ENCODE results near the gene B3GNT5.
"Not testable (repeated sequence)": the region's sequence is repeated elsewhere in the genome, so short reads cannot be mapped to it uniquely, and the experiment has no call there.

The B3GNT5 gene

DNA sequence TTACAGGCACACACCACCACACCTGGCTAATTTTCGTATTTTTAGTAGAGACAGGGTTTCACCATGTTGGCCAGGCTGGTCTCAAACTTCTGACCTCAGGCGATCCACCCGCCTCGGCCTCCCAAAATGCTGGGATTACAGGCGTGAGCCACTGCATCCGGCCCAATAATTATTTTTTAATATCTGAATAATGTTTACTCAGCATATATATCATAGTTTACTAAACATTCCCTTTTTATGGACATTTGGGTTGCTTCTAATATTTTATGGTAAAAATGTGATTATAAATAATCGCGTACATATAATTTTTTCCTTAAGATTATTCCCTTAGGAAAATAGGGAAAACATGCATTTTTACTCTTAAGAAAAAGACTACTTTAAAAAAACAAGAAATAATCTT is 22.8 kb upstream of the B3GNT5 start:
- DNase-seq (ENCODE audit: low read depth, low spot score): not testable (repeated sequence)

- no peak for DNase-seq (ENCODE audit: low read depth, low spot score)
Measured at GRCh38 chr3:183230826-183231225, 22.2 kb upstream of the B3GNT5 start.

DNA sequence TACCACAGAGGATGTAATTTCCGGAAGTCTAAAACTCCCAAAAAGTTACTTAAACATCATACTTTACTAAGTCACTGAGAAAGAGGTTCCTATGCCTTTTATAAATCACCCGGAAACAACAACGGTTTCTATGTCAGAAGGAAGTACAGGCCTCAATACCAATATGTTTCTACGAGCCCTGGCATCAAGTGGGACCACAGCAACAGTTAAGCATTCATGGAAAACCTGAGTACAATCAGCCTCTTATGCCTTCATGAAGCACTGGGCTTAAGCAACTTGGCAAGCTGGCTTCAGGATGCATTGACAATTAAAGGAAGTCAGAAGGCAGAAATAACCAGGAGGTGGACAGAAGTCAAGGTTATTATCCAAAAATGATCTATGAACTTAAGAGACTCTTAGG is 19.1 kb upstream of the B3GNT5 start:
- no peak for DNase-seq (ENCODE audit: low read depth, low spot score)

- DNase-seq (ENCODE audit: low read depth, low spot score): no peak
Measured at GRCh38 chr3:183239046-183239445, 14.0 kb upstream of the B3GNT5 start.

GRCh38 chr3:183242431-183242830 is 10.6 kb upstream of the B3GNT5 start:
- DNase-seq (ENCODE audit: low read depth, low spot score): no peak

GRCh38 chr3:183244219-183244618 is 8.8 kb upstream of the B3GNT5 start:
- no peak for DNase-seq (ENCODE audit: low read depth, low spot score)

GRCh38 chr3:183244981-183245476 is 8.0 kb upstream of the B3GNT5 start:
- no peak for DNase-seq (ENCODE audit: low read depth, low spot score)

DNA sequence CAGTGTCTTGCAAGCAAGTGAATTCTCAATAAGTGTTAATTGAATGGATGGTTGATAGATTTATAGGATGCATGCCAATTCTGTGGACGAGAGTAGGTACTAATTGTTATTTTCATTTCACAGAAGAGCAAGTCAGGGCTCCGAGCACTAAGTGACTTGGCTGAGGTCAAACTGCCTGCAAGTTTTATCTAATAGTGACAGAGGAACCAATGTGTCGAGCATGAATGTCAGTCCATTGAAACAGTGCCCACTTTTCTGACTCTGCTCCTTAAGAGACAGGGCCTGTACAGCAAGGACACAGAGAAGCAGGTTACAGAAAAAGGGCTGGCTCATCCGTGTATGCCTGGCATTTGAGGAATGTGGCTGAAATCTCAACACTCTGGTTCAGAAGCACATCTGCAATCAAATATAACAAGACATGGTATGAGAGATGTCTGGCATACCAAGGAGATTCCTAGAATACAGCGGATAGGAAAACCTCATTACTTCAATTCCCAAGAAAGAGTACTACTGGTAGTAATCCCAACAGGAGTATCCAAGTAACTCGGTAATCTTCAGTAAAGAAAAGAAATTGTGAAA is 6.0 kb upstream of the B3GNT5 start:
- DNase-seq (ENCODE audit: low read depth, low spot score): no peak

DNA sequence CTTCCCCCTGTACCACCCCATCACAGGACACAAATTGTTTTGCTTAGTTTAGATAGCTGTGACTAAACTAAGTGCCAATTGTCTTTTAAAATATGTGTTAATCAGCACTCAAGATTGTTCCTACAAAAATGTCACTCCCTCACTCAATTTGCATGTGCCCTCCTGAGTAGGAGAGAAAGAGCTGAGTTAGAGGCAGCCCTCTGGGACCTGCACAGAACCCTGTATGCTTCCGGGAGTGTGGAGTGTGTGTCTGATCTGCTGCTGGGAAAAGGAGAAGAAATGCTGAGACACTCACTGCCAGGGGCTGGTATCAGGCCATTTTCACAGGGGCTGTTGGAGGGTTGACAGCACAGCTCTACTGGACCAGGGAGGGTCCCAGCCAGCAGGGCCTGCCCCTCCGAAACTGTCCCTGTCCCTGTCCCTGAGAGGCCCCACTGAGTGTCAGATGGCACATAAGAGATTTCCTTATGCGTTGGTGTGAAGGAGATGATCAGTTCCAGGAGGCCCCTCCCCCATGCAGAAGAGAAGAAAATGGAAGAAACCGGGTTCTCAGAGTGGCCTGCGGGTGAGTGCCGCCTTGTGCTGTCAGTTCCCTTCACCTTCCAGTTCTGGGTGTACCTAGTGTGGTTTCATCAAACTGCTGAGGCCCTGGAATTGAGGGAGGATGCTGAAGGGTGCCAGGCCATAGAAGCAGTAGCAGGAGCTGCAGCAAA is 3.9 kb upstream of the B3GNT5 start:
- DNase-seq (ENCODE audit: low read depth, low spot score): no peak

DNA sequence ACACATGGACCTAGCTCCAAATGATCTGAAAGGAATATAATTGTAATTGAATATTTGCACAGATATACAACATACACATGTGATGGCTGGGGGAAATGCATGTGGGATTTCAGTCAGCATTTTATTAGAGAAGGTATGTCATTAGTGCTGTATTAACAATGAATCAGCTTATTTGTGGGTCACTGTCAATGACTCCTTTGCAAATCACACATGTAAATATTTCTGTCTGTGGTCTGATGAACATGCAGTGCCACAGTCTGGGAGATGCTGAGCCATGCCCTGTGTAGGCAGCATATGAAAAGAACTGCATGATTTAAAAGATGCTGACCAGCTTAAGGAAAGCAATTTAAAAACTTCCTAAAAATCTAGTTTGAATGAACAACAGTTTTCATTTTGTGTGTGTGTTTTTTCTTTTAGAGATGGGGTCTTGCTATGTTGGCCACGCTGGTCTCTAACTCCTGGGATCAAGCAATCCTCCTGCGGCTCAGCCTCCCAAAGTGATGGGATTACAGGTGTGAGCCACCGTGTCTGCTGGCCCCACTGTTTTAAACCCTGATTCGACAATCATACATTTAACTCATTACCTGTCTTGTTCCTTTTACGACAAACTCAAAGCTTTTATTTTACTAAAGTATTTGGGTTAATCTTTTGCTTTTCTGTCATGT is 803 bp upstream of the B3GNT5 start:
- DNase-seq (ENCODE audit: low read depth, low spot score): no peak

DNA sequence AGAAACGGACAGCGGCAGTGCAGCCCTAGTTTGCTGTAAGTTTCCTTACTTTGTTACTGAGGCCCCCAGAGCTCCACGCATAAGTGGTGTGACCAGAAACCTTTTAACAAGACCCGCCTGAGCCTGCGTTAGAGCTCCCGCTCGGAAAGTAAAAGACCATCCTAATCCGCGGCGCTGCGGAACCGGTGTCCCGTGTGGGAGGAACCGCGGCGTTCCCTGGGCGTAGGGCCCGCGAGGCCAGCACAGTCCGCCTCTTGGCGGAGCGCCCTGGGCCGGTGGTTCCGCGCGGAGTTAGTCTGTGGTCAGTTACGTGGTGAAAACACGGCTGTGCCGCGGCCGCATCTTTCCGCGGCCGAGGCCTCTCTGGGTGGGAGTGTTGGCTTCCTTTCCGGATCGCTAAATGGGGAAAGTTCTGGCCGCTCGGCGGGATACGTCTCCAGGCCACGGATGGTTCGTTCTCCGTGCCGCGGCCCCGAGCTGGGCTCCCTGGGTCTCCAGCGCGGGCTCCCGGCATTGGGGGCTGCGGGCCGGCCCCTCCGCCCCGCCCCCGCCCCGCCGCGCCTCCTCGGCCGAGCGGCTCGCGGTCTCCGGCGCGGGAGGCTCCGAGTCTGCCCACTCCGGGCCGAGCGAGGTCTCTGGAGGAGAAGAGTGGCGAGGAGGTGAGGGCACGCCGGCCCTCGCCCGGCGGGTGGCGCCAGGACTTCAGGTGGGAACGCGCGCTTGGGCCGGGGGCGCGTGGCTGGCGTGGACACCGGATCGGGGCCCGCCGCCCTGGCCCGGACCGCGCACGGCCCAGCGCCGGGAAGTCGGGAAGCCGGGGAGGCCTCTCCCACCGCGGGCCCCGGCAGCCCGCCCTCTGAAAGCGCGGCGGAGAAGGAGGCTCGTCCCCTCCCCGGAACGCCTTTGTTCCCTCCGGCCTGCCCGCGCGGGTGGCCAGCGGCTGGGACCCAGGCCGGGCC is 754 bp downstream of the B3GNT5 start:
- DNase-seq (ENCODE audit: low read depth, low spot score): no peak

- DNase-seq (ENCODE audit: low read depth, low spot score): no peak
Measured at GRCh38 chr3:183254487-183255347, 1.7 kb downstream of the B3GNT5 start.

GRCh38 chr3:183255348-183255730 is 2.3 kb downstream of the B3GNT5 start:
- DNase-seq (ENCODE audit: low read depth, low spot score): no peak

DNA sequence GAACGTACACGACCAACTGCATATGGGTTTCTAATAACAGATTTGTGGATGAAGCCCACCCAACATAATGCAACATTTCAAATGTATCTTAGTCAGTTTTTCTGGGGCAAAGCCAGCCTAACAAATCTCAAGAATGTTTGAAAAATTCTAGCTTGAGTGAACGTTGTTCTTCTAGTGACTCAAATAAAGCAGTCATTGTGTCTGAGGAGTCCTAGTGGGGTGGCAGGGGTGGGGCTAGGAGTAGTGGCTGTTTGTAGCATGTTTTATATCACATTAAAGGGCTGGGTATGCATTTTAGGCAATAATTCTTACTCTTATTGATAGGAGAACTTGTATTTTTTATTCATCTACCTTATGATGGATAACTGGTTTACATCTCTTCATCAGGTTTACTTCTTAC is 6.0 kb downstream of the B3GNT5 start:
- DNase-seq (ENCODE audit: low read depth, low spot score): no peak

DNA sequence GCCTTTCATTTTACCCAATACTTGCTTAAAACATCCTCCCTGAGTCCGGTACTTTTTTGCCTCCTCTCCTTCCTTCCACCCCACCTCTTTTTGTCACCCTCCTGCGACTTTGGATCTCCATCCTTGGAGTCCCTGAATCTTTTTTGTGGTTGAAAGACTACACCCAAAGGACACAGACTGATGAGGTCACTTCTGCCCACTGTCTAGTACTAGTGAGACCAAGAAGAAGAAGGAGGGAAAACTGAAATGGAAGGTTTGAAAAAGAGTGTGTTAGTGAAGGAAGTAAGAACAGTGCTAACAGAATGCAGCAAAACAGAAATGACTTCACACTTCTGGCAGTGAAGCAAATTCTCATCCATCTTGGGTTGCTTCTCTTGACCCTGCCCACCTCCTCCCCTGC is 6.6 kb downstream of the B3GNT5 start:
- DNase-seq (ENCODE audit: low read depth, low spot score): no peak

GRCh38 chr3:183260167-183260904 is 7.3 kb downstream of the B3GNT5 start:
- DNase-seq (ENCODE audit: low read depth, low spot score): no peak

GRCh38 chr3:183261151-183261724 is 8.2 kb downstream of the B3GNT5 start:
- DNase-seq (ENCODE audit: low read depth, low spot score): no peak

DNA sequence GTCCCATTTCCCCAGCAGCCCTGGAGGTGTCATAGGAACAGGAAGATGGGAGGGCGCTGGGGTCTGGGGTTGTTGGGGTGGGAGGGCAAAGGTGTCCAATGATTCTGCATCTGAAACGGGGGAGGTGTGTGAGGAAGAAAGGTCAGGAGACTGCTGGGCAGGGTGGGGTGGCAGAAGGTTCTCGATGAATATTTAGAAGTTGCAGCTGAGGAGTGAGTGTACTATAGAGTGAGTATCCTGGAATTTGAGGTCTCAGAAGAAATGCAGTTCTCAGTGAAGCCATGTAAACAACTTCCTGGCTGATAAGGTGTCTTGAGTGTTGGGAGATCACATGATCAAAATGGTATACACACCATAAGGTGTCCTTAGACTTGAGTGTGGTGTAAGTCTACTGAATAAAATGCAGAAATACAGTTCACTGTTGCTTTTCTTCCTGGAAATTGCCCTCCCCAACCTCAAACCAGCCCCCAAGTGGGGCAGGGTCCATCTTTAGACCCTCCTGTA is 9.9 kb downstream of the B3GNT5 start:
- no peak for DNase-seq (ENCODE audit: low read depth, low spot score)

- DNase-seq (ENCODE audit: low read depth, low spot score): no peak
Measured at GRCh38 chr3:183264268-183264667, 11.2 kb downstream of the B3GNT5 start.

Data from iPS DF 19.7 (cell line).